IPS-NIHi11 (cell line): ENCODE measurements around the gene PLEKHA6.
A peak's percentile ranks its signal among the peaks of the same experiment; 100 is the strongest.
"Not testable (repeated sequence)": the region's sequence is repeated elsewhere in the genome, so short reads cannot be mapped to it uniquely, and the experiment has no call there.

Experiments
- DNase-seq: peaks from one replicate; pipeline ENCODE4 v3.0.0; 2012; ENCODE audit warnings: mixed read lengths, low spot score

PLEKHA6 gene

DNA sequence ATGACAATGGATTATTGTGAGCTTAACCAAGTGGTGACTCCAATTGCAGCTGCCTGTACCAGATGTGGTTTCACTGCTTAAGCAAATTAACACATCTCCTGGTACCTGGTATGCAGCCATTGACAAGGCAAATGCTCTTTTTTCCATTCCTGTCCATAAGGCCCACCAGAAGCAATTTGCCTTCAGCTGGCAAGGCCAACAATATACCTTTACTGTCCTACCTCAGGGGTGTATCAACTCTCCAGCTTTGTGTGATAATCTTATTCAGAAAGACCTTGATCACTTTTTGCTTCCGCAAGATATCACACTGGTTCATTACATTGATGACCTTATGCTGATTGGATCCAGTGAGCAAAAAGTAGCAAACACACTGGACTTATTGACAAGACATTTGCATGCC lies 122.2 kb downstream of the PLEKHA6 start:
- not testable (repeated sequence) for DNase-seq

DNA sequence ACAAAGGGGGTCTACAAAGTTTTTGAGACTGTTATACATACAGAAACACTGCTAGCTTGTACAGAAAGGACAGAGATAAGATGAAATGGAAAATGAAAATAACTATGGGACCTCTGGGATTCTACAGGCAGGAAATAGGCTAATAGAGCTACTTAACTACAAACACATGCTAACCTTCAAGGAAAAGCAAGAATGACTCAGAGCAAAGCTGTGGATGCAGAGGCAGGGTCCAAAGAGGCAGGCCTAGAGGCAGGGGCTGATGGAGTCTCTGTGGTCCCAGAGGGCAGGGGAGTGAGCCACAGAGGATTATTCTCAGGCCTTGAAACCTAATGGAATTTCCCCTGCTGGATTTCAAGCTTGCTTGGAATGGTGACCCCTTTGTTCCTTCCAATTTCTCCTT lies 127.2 kb downstream of the PLEKHA6 start:
- DNase-seq: no peak

DNA sequence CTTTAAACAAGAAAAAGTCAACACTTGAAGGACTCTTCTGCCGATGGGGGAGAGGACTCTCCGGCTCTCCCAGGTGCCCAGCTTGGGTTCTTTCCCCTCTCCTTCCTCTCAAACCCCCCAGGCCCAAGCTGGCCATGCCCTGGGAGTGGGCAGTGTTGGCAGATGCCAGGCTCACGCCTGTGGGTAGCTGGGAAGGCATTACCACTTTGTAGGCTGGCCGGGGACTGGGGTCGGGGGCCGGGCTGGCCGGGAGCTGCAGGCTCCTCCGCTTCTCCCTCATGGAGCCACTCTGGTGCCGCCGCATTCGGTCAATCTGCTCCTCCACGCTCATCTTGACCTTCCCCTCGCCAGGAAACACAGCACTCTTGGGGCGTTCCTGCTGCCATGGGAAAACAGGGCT lies 129.5 kb downstream of the PLEKHA6 start:
- DNase-seq: no peak

DNA sequence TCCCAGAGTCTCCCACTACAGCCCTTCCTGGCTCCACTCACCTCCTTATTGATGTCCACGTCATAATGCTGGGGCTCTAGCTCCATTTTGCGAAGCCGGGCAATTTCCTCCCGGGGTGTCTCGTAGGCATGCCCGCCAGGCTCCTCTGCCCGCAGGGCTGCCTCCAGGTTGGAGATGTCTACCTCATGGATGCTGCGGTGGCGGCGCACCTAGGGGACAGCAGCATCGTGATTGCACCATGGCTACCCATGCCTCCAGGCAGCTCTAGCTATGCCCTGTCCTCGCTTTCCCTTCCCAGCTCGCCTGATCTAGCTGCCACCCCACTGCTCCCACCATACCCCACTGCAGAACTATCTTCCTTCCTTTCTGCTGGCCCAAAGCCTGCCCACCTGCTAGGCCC lies 130.8 kb downstream of the PLEKHA6 start:
- DNase-seq: no peak

DNA sequence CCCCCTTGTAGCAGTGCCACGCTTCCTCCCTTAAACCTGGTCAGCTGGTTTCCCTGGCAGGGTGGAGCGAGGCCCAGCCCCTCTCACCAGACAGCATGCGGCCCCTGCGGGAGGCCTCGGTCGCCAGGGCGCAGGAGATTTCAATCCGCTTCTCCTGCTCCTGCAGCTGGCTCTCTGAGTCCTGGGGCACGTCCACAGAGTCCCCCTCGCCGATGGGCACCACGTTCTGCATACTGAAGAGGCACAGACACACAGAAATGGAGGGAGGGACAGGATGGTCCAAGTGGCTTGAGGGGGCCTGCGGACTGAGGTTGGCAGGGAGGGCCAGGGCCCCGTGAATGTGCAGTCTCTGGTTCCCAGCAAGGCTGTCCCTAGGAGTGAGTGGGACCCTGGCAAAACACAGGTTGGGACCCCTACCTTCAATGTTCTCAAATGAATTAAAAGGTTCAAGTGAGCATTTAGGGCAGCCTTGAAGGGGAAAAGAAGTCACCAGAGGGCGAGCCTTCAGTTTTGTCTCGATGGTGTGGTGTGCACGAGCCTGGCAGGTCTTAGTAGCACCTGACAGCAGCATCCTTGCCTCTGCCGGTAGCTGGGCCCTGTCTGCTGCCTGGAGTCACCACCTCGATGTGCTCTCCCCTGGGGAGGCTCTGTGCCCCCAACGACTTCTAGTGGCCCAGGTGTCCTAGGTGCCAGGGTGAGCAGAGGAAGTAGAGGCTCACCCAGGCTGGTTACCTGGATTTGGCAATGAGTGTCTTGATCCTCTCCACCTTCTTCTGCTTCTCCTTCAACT lies 131.5 kb downstream of the PLEKHA6 start:
- no peak for DNase-seq

DNA sequence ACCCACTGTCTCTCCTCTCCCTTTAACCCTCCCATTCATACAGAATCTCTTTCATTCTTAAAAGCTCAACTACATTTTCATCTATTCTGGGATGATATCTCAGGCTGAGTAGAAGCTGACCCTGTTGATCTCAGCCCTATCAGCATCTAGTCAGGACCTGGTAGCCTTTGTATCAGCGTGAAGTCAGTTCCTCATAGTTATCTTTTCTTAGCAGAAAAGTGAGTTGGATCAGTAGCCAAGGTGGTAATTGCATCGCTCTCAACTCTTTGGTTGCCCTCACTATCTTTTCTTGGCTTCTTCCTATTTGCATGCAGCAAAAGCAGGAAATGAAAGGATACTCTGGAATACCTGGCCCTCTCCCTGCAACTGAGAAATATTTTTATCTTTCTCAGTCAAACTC lies 132.4 kb downstream of the PLEKHA6 start:
- DNase-seq: no peak

DNA sequence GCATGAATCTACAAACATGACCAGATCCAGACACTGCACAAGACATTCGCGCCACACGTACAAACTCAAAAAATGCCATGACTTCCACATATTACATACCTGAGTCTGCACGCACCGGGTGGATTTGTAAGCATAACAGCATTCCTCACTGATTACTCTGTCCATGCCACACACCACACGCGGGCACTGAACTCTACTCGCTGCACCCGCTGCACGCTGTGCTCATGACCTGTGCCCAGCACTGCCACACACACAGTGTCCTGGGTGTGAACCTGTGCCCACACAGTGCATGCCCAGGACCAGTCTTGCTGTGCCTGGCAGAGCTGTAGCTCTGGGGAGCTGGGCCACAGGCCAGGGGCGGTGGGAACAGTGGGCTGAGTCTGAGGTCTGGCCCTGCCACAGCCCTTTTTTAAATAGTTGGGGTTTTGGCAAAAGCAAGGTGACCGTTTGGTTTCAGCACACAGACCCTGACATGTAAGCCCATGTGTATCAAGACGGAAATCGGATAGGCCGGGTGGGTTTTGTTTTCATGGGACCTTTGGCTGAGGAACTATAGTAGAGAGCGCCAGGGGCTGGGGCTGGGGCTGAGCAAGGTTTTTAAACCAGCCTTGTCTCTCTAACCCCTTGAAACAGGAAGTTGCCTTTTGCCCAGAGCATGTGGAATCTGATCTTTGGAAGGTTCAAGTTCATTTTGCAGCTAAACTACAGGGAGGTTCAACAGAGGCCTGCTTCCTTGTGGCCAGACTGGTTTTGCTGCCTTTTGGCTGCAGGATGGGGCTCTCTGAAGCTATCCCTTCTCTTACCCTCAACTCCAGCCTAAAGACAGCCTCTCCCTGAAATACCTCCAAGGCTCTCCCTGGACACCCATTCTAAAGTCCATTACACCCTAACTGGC lies 133.6 kb downstream of the PLEKHA6 start:
- DNase-seq: peak; percentile 52

DNA sequence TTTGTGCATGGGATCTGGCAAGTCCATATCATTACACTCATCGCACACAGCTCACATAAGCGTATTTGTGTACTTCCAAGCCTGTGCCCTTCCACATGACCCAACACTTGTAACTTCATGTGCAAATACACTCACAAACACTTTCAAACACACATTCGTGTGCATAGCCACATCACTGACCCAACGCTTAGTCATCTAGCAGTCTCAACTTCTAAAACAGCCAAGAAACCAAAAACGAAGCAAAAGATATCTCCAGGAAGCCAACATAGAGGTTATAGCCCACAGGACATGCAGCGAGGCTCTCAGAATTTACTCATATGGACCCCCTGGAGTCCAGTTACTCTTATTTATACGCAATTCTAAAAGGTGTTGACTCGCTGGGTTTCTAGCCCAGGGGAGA lies 135.1 kb downstream of the PLEKHA6 start:
- no peak for DNase-seq

DNA sequence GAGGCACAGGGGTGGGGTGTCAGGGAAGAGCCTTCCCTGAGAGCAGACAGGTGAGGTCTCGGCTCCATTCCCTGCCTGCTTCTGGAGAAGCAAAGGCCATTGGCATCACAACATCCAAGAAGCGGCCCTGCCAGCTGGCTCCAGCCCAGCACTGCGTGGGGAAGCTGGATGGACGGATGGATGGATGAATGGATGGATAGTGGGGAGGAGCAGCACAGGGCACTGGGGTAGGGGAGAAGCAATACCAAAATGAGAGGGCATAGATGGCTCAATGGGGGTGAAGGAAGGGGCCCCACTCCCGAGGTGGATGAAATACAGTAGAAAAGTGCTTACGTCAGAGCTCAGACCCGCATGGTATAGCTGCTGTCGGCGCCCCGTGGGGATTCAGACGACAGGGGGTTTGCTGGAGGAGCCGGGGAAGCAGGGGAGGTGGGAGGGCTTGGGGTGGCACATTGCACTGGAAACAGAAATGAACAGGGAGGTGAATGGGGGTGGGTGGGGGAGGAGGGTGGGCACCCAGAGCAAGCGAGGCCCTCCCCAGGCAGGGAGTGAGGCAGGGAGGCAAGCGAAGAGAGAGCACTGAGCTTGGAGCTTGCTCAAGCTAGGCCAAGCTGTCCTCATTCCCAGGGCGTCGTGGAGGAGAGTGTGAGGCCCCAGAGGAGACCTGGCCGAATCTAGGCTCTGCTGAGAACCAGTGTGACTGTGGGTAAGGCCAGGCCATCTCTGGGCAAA lies 136.4 kb downstream of the PLEKHA6 start:
- no peak for DNase-seq

DNA sequence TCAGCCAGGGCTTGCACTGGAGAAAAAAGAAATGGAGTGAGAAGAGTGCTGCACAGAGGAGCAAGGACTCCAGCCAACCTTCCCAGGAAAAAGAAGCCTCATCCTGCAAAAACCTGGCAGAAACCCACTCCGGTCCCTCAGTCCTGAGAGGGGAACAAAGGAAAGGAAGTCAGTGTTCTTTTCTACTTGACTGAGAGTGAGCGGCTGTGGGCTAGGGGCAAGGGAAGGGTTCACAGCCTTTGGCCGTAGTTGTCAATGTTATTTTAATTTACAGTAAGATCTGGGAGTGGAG lies 137.0 kb downstream of the PLEKHA6 start:
- no peak for DNase-seq

DNA sequence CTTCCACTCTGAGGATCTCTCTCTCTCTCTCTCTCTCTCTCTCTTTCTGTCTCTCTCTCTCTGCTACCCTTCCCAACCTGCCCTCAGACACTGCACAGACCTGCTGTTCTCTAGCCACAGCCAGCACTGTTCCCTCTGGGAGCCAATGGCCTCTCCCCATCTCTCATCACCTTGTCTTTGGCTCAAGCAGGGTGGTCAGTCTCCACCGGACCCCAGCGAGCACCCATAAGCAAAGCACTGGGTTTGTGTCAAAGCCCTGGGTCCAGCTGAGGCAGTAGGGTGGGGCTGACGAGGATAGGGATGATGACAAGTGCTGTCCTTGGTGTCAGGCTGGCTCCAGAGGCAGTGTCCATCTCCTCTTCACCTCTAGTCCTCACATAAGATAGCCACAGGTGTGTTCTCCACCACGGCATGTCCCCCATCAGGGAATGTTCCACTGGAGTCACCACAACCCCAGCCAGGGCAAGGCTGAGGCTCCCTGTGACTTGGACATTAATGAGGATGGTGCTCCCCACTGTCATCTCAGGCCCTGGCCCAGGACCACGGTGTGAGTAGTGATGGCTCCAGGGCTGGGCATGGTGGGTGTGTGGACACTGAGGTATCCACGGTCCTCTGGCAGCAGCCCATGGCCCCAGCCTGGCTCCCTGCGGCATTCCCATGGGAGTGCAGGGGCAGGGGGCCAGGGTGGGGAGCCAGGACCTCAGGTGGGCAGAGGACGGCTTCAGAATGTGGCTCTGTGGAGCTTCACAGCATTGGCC lies 137.5 kb downstream of the PLEKHA6 start:
- DNase-seq: no peak

DNA sequence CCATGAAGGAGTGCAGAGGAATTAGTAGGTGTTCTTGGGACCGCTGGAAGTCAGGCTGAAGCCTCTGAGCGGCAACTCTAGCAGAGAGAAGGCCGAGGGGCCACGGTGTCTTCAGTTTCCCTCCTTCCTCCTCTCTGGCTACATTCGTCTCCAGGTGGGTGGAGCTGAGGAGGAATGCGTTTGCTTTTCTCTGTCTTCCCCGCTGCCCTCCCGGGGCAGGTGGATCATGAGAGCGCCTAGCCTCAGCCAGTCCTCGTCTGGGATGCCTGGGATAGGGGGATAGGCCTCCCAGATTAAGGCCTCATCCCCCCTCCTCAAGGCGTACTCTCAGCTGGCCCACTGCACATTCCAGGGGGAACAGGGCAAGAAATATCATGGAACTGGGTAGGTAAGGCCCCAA lies 138.5 kb downstream of the PLEKHA6 start:
- no peak for DNase-seq

DNA sequence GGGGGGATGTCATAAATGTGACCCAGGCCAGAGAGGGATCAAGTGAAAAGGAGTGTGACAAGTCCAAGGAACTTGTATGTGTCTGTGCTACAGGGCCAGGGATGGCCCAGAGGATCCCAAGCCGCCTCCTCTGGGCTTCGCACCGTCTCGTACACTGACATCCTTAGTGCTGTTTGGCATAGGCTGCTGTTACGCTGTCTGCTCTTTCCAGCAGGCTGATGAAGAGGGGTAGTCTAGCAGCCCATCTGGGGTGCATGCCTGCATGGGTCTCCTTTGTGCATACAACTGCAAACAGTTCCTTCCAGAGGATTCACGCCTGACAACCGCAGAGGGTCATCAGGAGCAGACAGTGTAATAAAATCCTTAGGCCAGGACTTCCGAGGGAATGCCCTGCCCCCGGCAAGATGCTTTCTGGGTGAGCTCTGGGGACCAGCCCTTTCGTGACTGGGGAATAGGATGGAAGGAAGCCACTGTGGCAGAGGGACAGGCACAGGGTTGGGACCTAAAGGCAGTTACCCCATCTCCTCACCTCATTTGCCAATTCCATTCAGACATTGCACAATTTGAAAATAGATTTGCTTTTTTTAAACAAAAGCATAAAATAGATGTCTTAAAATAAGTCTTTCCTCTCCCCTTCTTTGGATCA lies 139.6 kb downstream of the PLEKHA6 start:
- DNase-seq: no peak

DNA sequence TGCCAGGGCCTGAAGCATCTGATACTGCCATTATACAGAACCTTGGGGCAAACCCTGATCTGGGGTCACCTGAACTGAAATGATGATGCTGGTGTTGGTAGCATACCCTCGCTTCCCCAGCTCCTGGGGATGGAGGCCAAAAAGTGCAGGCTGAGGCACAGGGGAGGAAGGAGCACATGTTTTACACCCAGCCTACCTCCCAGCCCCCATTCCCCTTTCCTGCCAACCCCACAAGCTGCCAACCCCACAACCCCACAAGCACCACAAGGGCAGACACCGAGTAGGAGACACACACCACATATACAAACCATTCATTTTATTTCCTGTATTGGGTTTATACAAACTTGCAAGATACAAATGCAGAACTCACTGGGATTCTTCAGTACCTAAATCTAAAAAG lies 141.2 kb downstream of the PLEKHA6 start:
- no peak for DNase-seq

DNA sequence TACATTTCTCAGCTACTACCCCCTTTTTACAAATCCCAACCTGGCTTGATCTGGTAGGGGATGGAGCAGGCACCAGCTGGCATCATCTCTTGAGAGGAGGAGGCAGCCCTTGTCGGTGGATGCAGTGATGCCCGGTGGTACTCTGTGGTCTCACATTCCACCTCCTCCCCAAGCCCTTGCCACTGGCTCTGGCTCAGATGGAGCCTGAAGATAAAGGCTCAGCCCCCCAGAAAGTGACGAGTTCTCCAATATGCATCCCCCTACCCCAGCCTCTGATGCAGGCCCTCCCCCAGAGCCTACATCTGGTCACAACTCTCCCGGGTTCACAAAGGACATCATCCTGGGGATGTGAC lies 142.1 kb downstream of the PLEKHA6 start:
- DNase-seq: no peak

DNA sequence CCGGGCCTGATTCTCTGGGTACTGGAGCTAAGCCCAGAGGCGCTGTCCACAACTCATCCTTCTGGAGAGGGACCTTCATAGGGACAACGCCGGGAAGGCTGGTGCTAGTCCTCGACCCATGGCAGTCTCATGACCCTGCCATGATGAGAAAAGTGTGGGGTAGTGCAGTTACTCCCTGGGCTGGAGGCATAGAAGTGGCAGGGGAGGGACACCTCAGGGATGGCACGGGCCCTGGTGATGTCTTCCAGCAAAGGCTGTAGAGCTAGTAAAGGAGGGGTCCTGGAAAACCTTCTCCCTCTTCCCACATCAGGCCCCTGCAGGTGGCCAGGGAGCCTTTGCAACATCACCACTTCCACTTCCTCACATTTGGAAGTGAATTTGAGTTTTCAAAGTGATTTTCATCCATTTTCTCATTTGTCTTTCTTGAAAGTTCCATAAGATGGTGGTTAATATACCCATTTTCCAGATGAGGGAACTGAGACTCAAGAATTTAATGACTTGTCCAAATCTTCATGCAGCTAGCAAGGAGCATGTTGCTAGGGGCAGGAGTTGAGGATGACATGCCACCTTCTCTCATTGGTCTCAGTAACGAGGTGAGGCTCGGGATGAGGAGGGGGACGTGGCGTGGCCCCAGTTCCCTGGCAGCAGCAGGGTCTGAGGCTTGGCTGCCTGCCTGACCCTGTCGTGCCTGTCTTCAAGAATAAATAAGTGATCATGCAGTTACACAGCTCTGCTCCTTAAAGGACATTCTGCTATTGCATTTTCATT lies 142.7 kb downstream of the PLEKHA6 start:
- no peak for DNase-seq

DNA sequence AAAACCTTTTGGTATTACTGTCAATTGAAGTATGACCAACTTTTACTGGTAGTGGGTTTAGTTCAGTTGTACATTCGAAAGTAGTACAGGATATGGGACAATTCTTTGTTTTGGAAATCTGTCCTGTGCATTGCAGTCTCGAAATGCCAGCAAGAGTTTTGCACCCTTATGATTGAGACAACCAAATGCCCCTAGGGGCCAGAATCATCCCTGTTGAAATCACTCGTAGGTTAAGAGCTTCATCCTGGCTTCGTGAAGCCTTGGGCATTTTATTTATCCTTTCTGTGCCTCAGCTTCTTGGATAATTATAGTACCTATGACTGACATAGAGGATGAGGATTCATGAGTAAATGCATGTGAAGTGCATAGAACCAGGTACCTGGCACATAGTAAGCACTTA lies 143.5 kb downstream of the PLEKHA6 start:
- DNase-seq: no peak

DNA sequence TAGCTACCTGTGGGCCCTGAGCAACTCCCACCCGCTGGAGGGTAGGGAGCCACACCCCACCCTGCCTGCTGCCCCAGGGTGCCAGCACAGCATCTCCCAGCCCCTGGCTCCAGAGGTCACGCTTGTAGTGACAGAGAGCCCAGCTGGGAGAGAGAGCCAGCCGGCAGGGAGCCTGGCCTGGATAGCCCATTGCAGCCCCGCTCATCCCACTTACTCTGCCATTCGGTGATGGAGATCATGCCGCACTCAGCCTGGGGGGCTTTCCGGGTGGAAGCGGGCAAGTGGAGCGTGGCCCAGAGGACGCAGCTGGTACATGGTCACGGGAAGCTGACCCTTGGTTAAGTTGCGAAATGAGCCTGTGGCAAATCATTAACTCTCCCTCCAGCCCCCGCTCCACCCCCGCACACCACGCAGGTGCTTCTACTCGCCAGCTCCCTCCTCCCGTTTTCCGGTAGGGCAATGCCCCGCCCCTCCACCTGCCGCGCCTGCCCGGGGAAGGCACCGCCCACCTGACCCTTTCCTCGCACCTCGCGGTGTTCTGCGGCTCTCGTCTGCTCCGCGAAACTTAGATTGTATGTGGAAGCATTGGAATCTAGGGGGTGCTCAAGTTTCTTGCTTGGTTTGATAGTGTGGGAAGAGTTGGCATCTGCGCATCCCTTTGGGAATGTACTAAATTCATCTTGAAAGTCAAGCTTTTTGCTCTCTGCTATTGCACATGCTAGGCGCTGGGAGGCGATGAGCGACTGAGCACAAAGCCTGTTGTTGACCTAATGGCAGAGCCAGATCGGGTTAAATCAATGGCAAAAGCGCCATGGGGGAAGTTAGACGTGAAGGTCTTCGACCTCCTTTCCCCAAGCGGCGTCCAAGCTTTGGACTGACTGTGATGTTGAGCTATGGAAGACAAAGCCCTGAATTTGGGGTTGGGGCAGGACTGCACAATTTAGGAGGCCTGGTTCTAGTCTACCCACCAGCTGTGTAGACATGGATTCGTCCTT lies 145.8 kb downstream of the PLEKHA6 start, which contains the start of gene GOLT1A:
Gene GOLT1A (minus strand): TSS at position 321 of the 995 bp plus-strand sequence. CDS start 82 bp downstream, at position 239.
- DNase-seq: peak; percentile 92

DNA sequence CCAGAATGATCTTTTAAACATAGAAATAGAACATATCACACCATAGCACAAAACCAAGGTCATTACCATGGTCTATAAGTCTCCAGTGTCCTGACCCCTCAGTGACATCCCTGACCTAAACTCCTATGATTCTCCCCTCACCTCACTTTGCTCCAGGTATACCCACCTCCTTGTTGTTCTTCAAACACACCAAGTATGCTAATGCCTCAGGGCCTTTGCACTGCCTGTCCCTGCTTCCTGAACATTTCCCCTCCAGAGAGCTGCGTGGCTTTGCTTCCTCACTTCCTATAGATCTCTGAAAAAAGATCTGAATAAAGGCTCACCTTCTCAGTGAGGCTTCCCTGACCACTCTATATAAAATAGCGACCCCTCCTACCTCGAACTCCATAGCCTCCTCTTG lies 147.0 kb downstream of the PLEKHA6 start:
- no peak for DNase-seq

DNA sequence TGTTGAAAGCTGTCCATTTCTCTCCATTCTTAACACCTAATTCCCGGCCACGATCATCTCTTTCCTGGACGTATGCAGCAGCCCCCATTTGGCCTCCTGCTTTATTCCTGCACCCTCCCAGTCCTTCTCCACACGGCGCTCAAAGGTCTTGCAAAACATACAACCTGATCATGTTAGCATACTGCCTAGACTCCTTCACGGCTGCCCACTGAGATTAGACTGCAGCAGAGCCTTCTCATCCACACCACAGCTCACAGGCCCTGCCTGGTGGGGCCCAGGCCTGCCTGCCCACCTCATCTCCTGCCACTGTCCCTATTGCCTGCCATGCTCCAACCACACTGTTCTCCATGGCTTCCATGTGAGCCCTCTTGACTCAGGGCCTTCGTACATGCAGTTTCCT lies 148.7 kb downstream of the PLEKHA6 start:
- no peak for DNase-seq
